Measurements from ENCODE around the gene SKA1.
A peak's percentile ranks its signal among the peaks of the same experiment; 100 is the strongest.
"Not testable (repeated sequence)": the region's sequence is repeated elsewhere in the genome, so short reads cannot be mapped to it uniquely, and the experiment has no call there.

SKA1 gene

DNA sequence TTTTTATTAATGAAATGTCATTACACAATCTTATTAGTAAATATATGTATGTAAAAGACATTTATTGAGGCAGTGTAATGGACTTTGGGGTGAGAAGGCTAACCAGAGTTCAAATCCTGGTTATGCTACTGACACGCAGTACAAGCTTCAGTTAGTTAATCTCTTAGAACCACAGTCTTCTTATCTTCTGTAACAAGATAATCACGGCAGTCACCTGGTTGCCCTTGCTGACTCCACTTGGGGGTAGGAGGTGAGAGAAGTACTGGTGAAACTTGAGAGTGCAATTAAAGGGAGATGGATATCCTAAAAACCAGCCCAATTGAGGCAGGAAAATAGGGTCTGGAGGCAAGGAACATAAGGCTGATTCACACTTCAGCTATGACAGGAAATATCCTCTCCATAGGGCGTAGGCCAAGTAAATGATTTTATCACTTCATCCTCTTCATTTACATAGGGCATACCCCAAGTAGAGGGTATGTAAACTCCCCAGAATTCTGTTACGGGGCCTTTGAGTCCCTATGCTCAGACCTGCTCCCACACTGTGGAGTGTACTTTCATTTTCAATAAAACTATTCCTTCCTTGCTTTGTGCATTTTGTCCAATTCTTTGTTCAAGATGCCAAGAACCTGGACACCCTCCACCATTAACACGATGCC lies 21.3 kb downstream of the SKA1 start:
- no peak for DNase-seq

DNA sequence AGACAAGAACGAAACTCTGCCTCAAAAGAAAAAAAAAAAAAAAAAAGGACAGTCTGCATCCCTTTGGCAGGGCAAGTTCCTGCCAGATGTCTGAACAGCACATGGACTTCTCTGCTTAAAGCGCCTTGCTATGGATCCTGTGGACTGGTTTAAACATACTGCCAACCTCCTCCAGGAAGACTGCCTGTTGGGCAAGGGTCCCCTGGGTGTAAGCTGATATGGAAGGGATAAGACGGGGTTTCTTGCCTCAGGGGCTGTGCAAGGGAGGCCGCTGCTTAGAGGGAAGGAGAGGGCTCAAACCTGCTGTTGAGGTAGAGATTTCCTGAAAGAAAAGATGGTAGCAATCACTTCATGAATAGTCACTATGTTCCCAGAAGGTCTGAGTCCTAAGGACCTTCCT lies 22.2 kb downstream of the SKA1 start:
- no peak for DNase-seq

DNA sequence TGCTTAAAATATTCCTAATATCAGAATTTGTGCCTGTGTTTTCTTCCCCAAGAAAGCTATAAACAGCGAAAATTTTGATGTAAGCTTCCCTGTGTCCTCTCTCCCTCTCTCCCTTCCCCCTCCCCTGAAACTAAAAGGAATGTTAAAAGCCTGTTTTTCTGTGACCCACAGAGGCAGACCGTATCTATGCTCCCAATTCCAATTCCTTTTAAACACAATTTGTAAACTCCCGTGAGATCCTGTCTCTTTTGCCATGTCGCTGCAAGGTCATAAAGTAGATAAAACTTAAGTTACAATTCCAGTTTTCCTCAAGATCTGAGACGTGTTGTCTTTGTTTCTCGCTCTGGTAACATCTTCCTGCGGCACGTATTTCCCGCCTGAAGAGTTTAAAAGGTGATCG lies 23.3 kb downstream of the SKA1 start:
- no peak for DNase-seq

DNA sequence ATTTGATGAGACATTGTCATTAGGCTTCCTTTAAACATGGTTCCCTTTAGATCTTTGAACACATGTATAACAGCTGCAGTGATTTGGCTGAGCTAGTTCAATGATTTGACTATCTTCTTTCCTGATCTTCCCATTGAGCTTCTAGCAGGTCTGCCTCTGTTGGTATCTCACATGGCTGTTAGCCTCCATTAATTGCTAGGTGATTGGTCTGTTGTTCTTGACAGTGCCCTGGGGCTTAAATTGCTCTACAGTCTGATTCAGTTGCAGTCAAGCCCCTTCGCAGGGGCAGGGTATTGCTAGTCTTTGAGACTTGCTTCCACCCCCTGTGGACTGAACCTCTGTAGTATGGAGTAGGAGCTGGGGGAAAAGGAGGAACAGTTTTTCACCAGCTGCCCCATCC lies 24.1 kb downstream of the SKA1 start:
- no peak for DNase-seq

DNA sequence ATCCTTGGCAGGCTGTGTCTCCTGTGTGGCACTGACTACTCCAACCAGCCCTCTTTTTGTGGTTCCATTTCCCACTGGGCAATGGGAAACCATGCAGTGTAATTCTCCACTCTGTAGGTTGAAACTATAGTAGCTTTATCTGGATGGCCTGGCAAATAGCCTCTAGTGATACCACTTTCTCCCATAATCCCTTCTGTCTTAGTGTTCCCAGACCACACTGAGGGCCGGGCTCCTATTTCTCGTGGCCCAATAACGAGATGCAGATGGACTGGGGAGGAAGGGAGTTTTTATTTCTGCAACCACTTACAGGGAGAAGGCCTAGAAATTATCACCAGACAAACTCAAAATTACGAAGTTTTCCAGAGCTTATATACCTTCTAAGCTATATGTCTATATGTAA lies 24.7 kb downstream of the SKA1 start:
- no peak for DNase-seq

DNA sequence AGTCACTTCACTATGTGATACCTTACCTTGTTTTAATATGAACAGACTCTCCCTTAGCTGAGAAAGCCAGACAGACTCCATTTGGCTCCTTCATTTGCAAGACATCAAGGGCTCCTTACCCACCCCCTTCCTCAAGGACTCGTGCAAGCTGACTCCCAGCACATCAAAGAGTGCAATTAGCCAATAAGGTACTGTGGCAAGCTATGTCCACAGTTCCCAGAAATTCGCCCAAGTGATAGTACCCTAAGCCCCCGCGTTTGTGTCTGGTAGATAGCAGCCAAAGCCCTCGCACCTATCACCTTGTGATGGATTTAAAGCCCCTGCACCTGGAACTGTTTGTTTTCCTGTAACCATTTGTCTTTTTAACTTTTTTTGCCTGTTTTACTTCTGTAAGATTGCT lies 25.6 kb downstream of the SKA1 start:
- DNase-seq: not testable (repeated sequence)

DNA sequence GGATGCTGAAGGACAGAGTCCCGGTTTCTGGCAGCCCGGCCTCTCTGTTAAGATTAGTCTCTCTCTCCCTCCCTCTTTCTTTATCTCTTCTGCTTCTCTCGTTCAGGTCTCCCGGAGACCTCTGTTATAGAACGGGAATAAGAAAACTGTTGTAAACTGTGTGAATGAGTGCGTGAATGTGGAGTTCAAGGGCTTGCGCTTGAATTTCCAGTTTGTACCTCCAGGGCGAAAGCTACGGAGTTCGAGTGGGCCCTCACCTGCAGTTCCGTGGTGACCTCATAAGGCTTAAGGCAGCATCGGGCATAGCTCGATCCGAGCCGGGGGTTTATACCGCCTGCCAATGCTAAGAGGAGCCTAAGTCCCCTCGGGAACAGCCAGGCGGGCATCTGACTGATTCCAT lies 26.4 kb downstream of the SKA1 start:
- no peak for DNase-seq

DNA sequence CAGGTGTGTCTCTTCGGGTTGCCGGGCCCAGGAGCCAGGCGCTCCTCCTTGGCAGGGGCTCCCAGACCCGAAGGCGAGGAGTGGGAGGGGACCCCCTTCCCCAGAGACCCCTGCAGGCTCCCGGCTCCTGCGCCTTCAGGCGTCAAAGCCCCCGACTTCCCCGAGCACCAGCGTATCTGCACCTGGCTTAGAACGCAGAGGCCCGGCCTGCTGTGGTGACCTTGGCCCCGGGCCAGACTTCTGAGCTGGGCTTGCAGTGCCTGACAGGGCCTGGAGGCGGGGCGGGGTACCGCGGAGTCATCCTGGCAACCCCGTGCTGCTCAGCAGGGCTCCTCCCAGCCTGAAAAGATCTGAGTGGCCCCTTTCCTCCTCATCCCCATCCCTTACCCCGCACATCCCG lies 27.0 kb downstream of the SKA1 start:
- no peak for DNase-seq

DNA sequence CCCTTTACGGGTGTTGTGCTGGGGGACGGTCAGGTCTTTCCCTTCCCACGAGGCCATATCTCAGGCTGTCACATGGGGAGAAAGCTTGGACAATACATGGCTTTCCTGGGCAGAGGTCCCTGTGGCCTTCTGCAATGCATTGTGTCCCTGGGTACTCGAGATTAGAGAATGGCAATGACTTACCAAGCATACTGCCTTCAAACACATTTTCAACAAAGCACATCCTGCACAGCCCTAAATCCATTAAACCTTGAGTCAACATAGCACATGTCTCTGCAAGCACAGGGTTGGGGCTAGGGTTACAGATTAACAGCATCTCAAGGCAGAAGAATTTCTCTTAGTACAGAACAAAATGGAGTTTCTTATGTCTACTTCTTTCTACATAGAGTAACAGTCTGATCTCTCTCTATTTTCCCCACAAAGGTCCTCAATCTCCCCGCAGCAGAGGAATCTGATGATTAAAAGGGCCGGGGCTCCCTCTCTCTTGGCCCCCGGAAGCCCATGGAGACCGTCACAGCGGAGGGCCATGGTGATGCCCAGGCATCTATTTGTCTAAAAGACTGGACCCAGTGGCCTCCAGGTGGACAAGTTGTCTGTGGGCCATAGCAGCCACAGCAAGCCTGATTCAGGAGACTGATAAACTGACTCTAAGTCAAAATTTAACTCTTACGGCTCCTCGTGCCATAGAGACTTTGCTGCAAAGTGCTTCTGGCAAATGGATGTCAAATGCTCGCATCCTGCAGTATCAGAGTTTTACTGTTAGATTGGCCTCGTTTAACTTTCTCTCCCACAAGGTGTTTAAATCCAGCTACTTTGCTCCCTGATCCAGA lies 30.1 kb downstream of the SKA1 start:
- not testable (repeated sequence) for DNase-seq

DNA sequence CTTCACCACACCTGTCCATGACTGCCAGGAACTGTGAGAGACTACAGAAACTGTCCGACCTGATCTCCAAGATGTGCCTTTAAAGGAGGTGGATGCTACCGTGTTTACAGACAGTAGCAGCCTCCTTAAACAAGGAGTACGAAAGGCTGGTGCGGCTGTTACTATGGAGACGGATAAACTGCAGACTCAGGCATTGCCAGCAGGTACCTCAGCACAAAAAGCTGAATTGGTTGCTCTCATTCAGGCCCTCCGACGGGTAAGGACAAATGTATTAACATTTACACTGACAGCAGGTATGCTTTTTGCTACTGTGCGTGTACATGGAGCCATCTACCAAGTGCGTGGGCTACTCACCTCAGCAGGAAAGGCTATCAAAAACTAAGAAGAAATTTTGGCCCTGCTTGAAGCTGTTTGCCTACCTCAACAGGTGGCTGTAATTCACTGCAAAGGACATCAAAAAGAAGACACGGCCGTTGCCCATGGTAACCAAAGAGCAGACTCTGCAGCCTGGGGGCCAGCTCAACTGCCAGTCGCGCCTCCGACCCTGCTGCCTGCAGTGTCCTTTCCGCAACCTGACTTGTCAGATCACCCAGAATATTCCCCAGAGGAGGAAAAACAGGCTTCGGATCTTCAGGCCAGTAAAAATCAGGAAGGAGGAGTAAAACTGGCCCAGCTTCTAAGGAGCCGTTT lies 30.9 kb downstream of the SKA1 start:
- DNase-seq: no peak

DNA sequence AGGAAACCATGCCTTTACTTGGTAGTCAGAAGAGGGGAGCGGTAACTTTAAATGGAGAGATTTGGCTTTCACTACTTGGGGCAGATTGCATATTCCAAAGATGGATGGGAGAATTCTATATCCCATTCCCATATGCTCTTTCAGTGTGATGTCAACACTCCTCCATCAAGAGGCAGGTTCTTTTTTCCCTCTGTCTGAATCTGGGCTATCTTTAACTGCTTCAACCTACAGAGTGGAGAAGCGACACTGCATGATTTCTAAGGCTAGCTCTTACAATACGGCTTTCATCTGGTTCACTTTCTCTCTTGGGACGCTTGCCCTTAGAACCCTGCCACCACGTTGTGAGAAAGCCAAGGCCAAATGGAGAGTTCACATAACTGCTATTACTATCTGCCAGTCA lies 34.4 kb downstream of the SKA1 start:
- no peak for DNase-seq

DNA sequence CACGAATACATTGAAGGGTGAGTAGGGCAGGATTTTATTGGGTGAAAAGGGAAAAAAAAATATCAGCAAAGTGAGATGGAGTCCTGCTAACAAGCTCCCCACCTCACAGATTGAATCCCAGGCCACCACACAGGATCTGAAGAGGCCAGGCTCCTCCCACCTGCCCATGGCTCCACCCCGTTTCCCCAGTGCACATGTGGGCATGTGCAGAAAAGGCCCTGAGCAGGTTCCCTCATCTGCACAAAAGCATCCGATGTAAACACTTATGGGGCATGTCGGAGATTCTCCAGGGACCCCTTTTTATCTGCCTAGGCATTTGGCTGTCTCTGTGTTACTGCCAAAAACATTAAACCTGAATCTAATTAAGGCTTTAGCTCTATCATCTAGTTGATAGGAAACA lies 35.2 kb downstream of the SKA1 start:
- no peak for DNase-seq

DNA sequence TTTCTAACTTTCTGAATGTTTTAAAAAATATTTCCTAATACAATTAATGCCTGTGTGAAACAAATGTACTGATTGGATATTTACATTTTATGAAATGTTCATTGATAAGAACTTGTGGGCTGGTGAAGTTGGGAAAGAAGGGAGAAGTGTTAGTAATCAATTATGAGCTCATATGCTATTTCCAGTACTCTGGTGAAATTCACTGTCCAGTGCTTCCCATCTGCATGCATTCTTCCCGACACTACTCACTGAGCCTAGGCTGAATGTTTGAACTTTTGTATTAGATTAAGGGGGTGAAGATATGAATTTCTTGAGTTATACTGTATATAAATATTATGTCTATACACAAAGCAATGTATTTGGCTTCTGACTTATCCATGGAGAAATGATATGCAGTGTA lies 36.0 kb downstream of the SKA1 start:
- no peak for DNase-seq

DNA sequence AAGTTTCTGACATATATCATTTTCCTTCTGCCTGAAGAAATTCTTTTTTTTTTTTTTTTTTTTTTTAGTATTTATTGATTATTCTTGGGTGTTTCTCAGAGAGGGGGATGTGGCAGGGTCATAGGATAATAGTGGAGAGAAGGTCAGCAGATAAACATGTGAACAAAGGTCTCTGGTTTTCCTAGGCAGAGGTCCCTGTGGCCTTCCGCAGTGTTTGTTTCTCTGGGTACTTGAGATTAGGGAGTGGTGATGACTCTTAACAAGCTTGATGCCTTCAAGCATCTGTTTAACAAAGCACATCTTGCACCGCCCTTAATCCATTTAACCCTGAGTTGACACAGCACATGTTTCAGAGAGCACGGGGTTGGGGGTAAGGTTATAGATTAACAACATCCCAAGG lies 42.0 kb downstream of the SKA1 start:
- not testable (repeated sequence) for DNase-seq

DNA sequence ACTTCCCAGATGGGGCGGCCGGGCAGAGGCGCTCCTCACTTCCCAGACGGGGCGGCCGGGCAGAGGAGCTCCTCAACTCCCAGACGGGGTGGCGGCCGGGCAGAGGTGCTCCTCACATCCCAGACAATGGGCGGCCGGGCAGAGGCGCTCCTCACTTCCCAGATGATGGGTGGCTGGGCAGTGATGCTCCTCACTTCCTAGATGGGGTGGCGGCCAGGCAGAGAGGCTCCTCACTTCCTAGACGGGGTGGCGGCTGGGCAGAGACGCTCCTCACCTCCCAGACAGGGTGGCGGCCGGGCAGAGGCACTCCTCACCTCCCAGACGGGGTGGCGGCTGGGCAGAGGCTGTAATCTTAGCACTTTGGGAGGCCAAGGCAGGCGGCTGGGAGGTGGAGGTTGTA lies 42.9 kb downstream of the SKA1 start:
- not testable (repeated sequence) for DNase-seq

DNA sequence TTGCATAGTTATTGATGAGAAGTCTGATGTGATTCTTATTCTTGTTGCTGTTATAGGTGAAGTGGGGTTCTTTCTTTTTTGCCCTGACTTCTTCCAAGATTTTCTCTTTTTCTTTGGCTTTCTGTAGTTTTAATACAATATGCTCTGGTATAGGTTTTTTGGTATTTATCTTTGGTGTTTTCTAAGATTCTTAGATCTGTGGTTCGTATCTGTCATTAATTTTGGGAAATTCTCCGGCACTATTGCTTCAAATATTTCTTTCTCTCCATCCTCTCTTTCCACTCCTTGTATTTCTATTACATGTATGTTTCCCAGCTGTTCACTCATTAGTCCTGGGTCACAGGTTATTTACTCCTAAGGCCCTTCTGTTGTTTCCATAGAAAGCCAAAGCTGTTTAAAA lies 43.8 kb downstream of the SKA1 start:
- no peak for DNase-seq

DNA sequence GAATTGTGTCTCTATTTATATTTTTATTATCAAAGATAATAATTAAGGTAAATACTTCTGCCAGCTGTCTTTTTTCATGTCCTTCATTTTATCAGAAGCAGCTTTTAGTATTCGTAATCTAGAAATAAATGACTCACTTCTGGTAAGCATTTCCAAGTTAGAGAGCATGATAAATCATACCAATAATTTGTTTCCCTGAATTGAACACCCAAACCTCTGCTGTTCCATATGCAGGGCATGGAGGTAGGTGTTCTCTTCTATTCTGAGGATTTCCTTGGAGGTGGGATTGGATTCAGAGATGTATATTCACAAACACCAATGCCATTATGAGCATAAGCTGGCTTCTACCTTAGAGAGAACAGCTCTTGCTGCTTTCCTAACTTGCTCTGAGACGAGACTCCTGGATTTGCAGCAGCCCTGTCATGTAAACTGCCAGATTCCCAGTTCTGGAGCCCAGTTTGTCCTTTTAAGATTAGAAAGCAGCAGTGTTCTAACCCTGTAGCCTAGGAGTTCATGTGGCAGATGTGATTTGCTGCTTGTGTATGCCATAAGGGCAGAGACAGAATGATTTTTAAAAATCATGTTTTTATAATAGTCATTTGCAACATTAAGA lies 47.5 kb downstream of the SKA1 start:
- no peak for DNase-seq

DNA sequence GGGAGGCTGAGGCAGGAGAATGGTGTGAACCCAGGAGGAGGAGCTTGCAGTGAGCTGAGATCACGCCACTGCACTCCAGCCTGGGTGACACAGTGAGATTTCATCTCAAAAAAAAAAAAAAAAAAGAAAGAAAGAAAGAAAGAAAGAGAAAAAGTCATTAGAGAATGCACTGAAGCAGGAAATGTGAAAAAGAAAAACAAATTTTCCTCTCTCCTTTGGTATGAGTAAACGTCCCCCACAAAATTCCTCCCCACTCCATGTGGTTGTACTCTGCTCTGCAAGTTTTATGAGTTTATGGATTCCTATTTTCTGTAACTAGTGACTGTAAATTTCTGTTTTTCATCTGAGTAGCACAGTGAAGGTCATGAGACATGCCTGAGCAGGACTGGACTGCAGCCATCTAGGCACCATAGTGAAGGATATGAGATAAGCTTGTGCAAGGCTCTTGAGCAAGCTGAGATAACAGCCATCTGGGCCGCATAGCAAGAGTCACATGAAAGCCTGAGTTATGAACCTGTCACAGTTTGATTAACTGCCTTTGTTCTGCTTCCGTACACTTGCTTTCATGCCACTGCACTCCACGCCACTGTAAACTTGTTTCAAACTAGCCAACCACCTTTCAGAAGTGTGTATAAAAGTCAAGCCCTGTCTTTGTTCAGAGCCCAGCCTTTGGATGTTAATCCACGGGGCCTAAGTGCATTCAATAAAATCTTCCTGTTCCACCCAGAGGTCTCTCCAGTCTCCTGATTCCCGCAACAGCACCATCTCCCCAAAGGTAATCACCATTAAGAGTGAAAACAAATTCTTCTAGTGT lies 50.2 kb downstream of the SKA1 start:
- DNase-seq: no peak

DNA sequence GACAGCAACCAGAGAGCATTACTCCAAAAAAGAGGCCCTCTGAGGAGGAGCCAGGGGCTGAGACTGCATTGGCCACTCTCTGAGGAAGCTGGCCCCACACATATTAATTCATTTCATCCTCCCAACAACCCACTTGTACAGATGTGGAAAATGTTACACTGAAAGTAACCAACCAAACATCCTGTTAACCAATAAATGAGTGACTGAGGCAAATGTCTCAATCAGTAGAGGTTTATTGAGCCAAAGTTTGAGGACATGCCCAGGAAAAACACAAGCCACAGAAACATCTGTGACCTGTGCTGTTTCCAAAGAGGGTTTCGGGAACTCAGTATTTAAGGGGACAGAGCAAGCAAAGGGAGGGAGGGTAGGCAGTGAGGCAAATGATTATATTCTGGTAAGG lies 53.0 kb downstream of the SKA1 start:
- DNase-seq: no peak

DNA sequence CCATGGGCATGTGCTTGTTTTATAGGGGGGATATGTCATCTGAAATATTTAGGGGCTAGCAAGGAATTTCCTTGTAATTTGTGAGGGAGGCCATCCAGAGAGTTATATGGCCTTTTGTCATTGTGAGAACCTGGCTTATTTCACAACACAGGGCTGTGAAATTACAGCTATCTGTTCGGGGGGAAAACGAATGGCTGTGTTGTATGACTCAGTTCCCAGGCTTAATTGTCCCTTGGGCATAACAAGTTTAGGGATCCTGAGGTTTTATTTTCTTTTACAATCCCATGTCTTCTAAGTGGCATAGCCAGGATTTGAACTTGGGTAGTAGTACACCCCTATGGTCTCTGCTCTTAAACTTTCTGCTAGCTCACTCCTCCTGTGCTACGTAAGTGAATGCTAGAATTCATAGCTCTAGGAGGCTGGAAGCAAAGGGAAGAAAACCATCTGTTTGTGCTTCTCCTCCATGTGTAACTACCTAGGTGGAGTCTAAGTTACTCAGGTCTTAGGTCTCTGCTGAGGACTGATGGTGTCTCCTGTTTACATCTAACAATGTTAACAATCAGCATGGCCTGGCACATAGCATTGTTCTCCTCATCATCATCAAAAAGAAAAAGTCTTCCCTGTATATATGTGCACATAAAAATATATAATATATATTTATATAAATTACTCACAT lies 53.8 kb downstream of the SKA1 start:
- no peak for DNase-seq

DNA sequence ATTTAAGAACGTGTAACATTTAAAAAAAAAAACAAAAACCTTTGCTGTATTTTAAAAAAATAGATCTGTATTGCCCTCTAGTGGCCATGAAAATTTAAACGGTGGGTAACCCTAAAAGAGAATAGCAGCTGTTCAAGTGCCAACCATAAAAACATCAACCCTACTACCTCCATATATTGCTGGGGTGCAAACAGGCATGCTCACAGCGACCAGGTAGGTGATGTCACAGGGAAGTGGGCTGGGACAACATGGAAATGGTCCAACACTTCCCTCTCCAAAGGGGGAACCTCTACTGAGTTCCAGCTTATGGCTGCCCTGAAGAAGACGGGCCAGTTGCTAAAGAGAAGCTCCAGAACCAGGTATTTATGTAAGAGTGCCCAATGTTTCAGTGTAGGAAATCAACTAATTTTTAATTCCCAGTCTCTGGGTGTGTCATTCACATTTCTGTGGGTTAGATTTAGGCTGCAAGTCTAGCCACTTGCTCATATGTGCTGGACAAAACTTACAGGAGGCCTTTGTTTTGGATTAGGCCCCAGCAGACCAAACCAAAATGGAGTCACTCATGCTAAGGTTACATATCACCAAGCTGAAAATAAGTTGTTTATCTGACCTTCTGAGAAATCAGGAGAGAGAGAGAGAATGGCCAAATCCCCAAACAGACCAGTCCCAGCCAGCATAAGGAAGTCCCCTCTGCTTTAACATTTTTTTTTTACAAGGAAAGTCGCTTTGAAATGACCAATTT lies 54.5 kb downstream of the SKA1 start:
- peak; percentile 13 for DNase-seq
